GM13977 (cell line): ENCODE results near the gene ZNF609.

Experiments
- DNase-seq: peaks from one replicate; pipeline ENCODE4 v3.0.0; 2012; ENCODE audit warnings: low spot score
- in situ Hi-C: fragments of 300-500 bp; cut with MboI; formaldehyde crosslinking; loops from one replicate; pipeline ENCODE4 v1.12.0; 2022; ENCODE audit warnings: low sequenced_read_pairs, low pct_unique_long_range_greater_than_20kb, mixed read lengths, inconsistent platforms; ENCODE audit not compliant: unreplicated experiment
- TF ChIP-seq, protein P1 (sequence below): IDR thresholded peaks from 2 replicates; pipeline ENCODE4 v1.5.1; 2012; ENCODE audit warnings: mild to moderate bottlenecking, control low read depth; ENCODE audit not compliant: insufficient read depth; ENCODE audit errors: extremely low read depth, missing control alignments

Gene ZNF609

DNA sequence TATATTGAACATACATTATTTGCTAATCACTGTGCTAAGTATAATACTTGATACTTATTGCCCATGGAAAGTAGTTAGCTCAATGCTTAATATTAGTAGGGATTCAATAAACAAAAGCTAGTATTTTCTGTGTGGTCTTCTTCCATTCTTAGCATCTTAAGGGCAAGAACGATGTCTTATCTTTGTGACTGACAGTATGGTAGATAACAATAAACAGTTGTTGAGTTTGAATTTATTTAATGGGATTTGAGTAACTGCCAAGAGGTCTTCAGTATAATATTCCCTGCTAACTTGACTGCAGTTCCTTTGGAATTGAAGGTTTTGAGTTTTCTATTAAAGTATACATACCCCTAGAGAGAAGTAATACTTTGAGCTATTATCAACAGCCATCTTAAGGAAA, 70.1 kb downstream of the ZNF609 start:
- DNase-seq, result no peak
- in situ Hi-C loops, result no loop called here
- TF ChIP-seq, protein P1, sequence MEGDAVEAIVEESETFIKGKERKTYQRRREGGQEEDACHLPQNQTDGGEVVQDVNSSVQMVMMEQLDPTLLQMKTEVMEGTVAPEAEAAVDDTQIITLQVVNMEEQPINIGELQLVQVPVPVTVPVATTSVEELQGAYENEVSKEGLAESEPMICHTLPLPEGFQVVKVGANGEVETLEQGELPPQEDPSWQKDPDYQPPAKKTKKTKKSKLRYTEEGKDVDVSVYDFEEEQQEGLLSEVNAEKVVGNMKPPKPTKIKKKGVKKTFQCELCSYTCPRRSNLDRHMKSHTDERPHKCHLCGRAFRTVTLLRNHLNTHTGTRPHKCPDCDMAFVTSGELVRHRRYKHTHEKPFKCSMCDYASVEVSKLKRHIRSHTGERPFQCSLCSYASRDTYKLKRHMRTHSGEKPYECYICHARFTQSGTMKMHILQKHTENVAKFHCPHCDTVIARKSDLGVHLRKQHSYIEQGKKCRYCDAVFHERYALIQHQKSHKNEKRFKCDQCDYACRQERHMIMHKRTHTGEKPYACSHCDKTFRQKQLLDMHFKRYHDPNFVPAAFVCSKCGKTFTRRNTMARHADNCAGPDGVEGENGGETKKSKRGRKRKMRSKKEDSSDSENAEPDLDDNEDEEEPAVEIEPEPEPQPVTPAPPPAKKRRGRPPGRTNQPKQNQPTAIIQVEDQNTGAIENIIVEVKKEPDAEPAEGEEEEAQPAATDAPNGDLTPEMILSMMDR, result no peak

DNA sequence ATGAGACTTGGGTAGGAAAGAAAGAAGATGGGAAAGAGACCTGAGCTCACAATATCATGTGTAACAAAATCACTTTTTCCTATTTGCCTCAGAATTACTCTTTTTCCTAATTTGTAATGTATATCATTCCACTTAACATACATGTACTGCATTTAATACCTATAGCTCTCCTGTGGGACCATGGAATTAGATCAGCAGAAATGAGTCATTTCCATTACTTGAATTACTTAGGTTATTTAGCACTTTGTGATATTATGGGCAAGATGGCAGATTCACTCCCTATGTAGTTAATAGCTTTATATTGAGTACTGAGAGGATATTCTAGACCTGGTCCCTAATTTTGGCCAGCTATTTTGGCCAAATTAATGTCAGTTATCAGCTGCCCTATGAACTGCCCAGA, 70.5 kb downstream of the ZNF609 start:
- in situ Hi-C loops, result no loop called here
- no peak for DNase-seq
- TF ChIP-seq, protein P1, result no peak

DNA sequence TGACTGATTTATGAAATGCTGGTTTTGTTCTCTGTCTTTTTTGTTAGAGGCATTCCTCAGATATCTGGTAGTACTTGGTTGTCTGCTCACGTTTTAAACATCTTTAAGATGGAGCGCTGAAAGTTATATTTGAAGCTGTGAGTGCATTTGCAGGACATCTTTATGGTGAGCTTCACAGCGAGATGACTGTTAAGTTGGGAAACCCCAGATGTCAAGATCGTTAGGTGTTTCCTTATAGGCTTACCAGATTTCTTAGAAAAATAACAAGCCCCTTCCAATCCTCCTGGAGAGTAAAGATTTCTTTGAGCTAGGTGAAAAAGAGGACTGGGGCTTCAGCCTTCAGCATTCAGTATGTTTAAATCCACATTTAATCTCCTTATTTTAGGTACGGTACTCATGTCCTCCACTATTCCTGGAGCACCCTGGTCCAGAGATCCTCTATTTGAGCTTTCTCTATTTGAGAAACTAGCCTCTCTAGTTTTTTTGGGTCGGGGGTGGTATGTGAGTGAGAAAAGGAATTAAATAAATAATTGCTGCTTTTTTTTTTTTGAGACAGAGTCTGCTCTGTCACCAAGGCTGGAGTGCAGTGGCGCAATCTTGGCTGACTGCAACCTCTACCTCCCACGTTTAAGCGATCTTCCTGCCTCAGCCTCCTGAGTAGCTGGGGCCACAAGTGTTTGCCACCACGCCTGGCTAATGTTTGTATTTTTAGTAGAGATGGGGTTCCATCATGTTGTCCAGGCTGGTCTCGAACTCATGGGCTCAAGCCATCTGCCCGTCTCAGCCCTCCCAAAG, 72.3 kb downstream of the ZNF609 start:
- in situ Hi-C loops, result no loop called here
- no peak for DNase-seq
- TF ChIP-seq, protein P1, result no peak

DNA sequence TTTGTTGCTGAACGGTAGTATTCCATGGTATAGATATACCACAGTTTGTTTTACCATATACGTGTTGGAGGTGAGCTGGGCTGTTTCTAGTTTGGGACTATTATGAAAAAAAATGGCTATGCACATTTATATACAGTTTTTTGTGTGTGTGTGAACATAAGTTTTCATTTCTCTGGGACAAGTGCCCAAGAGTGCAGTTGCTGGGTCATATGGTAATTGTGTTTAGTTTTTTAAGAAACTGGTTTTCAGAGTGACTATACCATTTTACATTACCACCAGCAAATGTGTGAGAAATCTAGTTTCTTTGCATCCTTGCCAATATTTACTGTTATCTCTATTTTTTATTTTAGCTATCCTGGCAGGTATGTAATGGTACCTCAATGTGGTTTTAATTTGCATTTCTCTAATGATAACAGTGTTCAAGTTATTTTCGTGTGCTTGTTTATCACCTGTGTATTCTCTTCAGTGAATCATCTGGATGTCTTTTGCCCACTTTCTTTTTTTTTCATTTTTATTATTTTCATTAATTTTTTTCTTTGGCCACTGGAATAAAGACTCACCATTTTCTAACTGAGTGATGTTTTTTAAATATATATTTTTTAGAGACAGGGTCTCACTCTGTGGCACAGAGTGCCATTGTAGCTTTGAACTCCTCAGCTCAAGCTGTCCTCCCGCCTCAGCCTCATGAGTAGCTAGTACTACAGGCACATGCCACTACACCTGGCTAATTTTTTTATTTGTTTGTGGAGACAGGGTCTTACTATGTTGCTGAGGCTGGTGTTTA, 75.3 kb downstream of the ZNF609 start:
- DNase-seq, result no peak
- in situ Hi-C loops, result no loop called here
- TF ChIP-seq, protein P1, result no peak

DNA sequence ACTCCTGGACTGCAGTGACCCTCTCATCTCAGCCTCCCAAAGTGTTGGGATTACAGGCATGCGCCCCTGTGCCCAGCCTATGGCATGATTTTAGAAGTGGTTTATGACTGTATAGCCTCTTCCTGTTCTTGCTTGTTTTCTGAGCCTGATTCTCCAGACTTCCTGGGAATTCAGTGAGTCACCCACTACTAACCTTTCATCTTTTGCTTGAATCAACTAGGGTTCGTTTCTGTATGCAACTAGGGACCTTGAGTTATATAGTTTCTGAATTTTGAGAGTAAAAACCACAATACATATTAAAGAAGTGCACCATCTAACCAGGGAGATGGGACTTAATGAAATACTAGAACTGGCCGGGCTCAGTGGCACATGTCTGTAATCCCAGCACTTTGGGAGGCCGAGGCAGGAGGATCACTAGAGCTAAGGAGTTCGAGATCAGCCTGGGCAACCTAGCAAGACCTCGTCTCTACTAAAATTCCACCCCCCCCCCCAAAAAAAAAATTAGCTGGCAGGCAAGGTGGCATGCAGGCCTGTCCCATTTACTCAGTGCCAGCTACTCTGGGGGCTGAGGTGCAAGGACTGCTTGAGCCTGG, 76.0 kb downstream of the ZNF609 start:
- TF ChIP-seq, protein P1, result no peak
- no peak for DNase-seq
- in situ Hi-C loops, result no loop called here

DNA sequence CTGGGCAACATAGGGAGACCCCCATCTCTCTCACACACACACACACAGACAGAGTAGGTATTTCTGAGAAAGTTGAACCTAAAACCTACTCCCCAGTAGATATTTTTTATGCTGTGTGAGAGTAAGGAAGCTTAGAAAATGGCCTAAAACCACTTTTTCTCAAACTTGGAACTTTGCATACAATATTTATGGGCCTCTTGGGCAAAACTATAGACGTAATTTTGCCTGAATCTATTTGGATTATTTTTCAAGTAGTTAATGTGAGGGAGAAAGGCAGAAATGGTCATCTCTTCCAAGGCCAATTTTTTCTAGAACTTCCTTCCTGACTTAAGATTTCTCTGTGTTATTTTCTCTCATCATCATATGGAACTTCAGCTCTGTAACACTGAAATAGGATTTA, 81.7 kb downstream of the ZNF609 start:
- TF ChIP-seq, protein P1, result no peak
- no peak for DNase-seq
- in situ Hi-C loops, result no loop called here
